Tibial artery (tissue), 4 donors: ENCODE data around the gene OPALIN.
"Not testable (repeated sequence)": the region's sequence is repeated elsewhere in the genome, so short reads cannot be mapped to it uniquely, and the experiment has no call there.

ENCODE experiments used
- DNase-seq, 2 donors: peaks; one replicate each; pipeline ENCODE4 v3.0.0-alpha.2; 2019
- H3K27ac ChIP-seq, 2 donors: fragments of 200-600 bp; sonication (generic) in 1 of 2; 1 replicate in 1 of 2; 2 replicates in 1 of 2; pipeline ENCODE4 v1.5.1; 2018 to 2019; ENCODE audit warnings: mild to moderate bottlenecking in 1 of 2
- H3K27me3 ChIP-seq, 2 donors: fragments of 200-600 bp; sonication (generic) in 1 of 2; one replicate each; pipeline versions ENCODE4 v1.5.1 to v1.6.0; 2016 to 2019
- H3K36me3 ChIP-seq, 3 donors: fragments of 200-600 bp; sonication (generic) in 2 of 3; one replicate each; pipeline ENCODE4 v1.5.1; 2016 to 2019; ENCODE audit warnings: mild to moderate bottlenecking in 2 of 3
- H3K4me1 ChIP-seq, 4 donors: fragments of 200-600 bp; sonication (generic) in 2 of 4; 1 replicate in 3 of 4; 2 replicates in 1 of 4; pipeline ENCODE4 v1.5.1; 2016 to 2019
- H3K4me3 ChIP-seq, 2 donors: fragments of 200-600 bp; sonication (generic) in 1 of 2; 1 replicate in 1 of 2; 2 replicates in 1 of 2; pipeline ENCODE4 v1.5.1; 2018 to 2019; ENCODE audit warnings: mild to moderate bottlenecking in 2 of 2
- H3K9me3 ChIP-seq, 3 donors: fragments of 200-600 bp; sonication (generic) in 1 of 3; one replicate each; pipeline ENCODE4 v1.5.1; 2016 to 2019
- CTCF ChIP-seq, 2 experiments: fragments of 200-600 bp in 1 of 2; fragments of 450-650 bp in 1 of 2; IDR thresholded peaks; one replicate each; pipeline ENCODE4 v1.5.1; 2017 to 2019; ENCODE audit warnings: antibody characterized with exemption in 2 of 2, mild to moderate bottlenecking in 1 of 2, moderate library complexity in 1 of 2
- intact Hi-C: fragments of 100-400 bp; cut with DNase I; formaldehyde crosslinking; loops from one replicate; pipeline ENCODE4 v1.15.0; 2023; ENCODE audit warnings: low total_unique reads

Gene OPALIN

GRCh38 chr10:96317067-96317833, 41.6 kb downstream of the OPALIN start:
- H3K9me3 ChIP-seq: no peaks in the 10 kb centered on the region
- no peaks in the 10 kb centered on the region for H3K4me1 ChIP-seq
- H3K36me3 ChIP-seq: no peaks in the 10 kb centered on the region
- H3K27ac ChIP-seq: no peak overlapping the region
- no peak overlapping the region for H3K4me3 ChIP-seq
- no peak for TF ChIP-seq CTCF (IDR thresholded peaks at IDR 0.05)
- intact Hi-C loops: no loop called here
- no peak for DNase-seq
- peaks cover 0 to 19% of the 10 kb centered on the region in 2 donors for H3K27me3 ChIP-seq

- Histone ChIP-seq H3K27ac (no peak overlapping the region), H3K27me3 (peaks cover 0 to 5% of the 10 kb centered on the region in 2 donors), H3K9me3 (no peaks in the 10 kb centered on the region), H3K4me3 (no peak overlapping the region), H3K36me3 (no peaks in the 10 kb centered on the region), H3K4me1 (peaks cover 0 to 18% (median 0%) of the 10 kb centered on the region in 4 donors)
- no peak for TF ChIP-seq CTCF (IDR thresholded peaks at IDR 0.05)
- no peak for DNase-seq
- intact Hi-C loops: no loop called here
Measured at GRCh38 chr10:96313344-96313743, 45.5 kb downstream of the OPALIN start.

GRCh38 chr10:96311180-96311715, 47.6 kb downstream of the OPALIN start:
- no peaks in the 10 kb centered on the region for H3K9me3 ChIP-seq
- peaks cover 0 to 2% of the 10 kb centered on the region in 2 donors for H3K27me3 ChIP-seq
- intact Hi-C loops: no loop called here
- no peak overlapping the region for H3K4me3 ChIP-seq
- H3K27ac ChIP-seq: no peak overlapping the region
- no peaks in the 10 kb centered on the region for H3K36me3 ChIP-seq
- peaks cover 0 to 18% (median 0%) of the 10 kb centered on the region in 4 donors for H3K4me1 ChIP-seq
- DNase-seq: no peak
- TF ChIP-seq CTCF (IDR thresholded peaks at IDR 0.05): no peak

GRCh38 chr10:96310321-96310669, 48.5 kb downstream of the OPALIN start:
- no peak overlapping the region for H3K4me3 ChIP-seq
- H3K27me3 ChIP-seq: no peaks in the 10 kb centered on the region
- no peaks in the 10 kb centered on the region for H3K9me3 ChIP-seq
- no peaks in the 10 kb centered on the region for H3K36me3 ChIP-seq
- intact Hi-C loops: no loop called here
- no peak for TF ChIP-seq CTCF (IDR thresholded peaks at IDR 0.05)
- peaks cover 0 to 18% (median 0%) of the 10 kb centered on the region in 4 donors for H3K4me1 ChIP-seq
- no peak overlapping the region for H3K27ac ChIP-seq
- no peak for DNase-seq

GRCh38 chr10:96309628-96310320, 49.0 kb downstream of the OPALIN start:
- no peaks in the 10 kb centered on the region for H3K27me3 ChIP-seq
- intact Hi-C loops: no loop called here
- no peak for TF ChIP-seq CTCF (IDR thresholded peaks at IDR 0.05)

GRCh38 chr10:96308854-96309253, 49.9 kb downstream of the OPALIN start:
- H3K4me3 ChIP-seq, H3K36me3 ChIP-seq, H3K27ac ChIP-seq, intact Hi-C loops, DNase-seq, H3K27me3 ChIP-seq, H3K9me3 ChIP-seq: not testable (repeated sequence)
- peaks cover 0 to 18% (median 0%) of the 10 kb centered on the region in 4 donors for H3K4me1 ChIP-seq

More at GRCh38 chr10:96309628-96310320, 49.0 kb downstream of the OPALIN start:
- no peaks in the 10 kb centered on the region for H3K36me3 ChIP-seq
- H3K9me3 ChIP-seq: no peaks in the 10 kb centered on the region
- no peak overlapping the region for H3K4me3 ChIP-seq
- DNase-seq: no peak
- peaks cover 0 to 18% (median 0%) of the 10 kb centered on the region in 4 donors for H3K4me1 ChIP-seq
- H3K27ac ChIP-seq: no peak overlapping the region
